GM04503 (cell line): ENCODE measurements around the gene CDH12.
"Not testable (repeated sequence)": the region's sequence is repeated elsewhere in the genome, so short reads cannot be mapped to it uniquely, and the experiment has no call there.

Experiments
- DNase-seq: peaks from one replicate; pipeline ENCODE4 v3.0.0-alpha.2; 2012; ENCODE audit warnings: low read depth

Gene CDH12

GRCh38 chr5:22277006-22277405 is 576.1 kb downstream of the CDH12 start:
- DNase-seq, result no peak

GRCh38 chr5:22265855-22266254 is 587.3 kb downstream of the CDH12 start:
- DNase-seq, result not testable (repeated sequence)

- DNase-seq, result no peak
Observed at GRCh38 chr5:22258139-22258538, 595.0 kb downstream of the CDH12 start.

GRCh38 chr5:22250528-22250927 is 602.6 kb downstream of the CDH12 start:
- no peak for DNase-seq

GRCh38 chr5:22249209-22249729 is 603.9 kb downstream of the CDH12 start:
- no peak for DNase-seq

- DNase-seq, result no peak
Observed at GRCh38 chr5:22245770-22246169, 607.4 kb downstream of the CDH12 start.

- DNase-seq, result no peak
Observed at GRCh38 chr5:22242532-22242931, 610.6 kb downstream of the CDH12 start.

GRCh38 chr5:22238047-22238446 is 615.1 kb downstream of the CDH12 start:
- no peak for DNase-seq

- DNase-seq, result no peak
Observed at GRCh38 chr5:22226423-22226822, 626.7 kb downstream of the CDH12 start.

- no peak for DNase-seq
Observed at GRCh38 chr5:22223079-22223478, 630.1 kb downstream of the CDH12 start.

- not testable (repeated sequence) for DNase-seq
Observed at GRCh38 chr5:22213703-22214495, 639.2 kb downstream of the CDH12 start.

GRCh38 chr5:22212254-22212991 is 640.7 kb downstream of the CDH12 start:
- not testable (repeated sequence) for DNase-seq

- not testable (repeated sequence) for DNase-seq
Observed at GRCh38 chr5:22208463-22208862, 644.7 kb downstream of the CDH12 start.

- not testable (repeated sequence) for DNase-seq
Observed at GRCh38 chr5:22188651-22189050, 664.5 kb downstream of the CDH12 start.

GRCh38 chr5:22187632-22188228 is 665.4 kb downstream of the CDH12 start:
- not testable (repeated sequence) for DNase-seq

- not testable (repeated sequence) for DNase-seq
Observed at GRCh38 chr5:22169226-22169625, 683.9 kb downstream of the CDH12 start.

- DNase-seq, result not testable (repeated sequence)
Observed at GRCh38 chr5:22168704-22169103, 684.4 kb downstream of the CDH12 start.

- not testable (repeated sequence) for DNase-seq
Observed at GRCh38 chr5:22165931-22166330, 687.2 kb downstream of the CDH12 start.

GRCh38 chr5:22164910-22165748 is 688.0 kb downstream of the CDH12 start:
- DNase-seq, result not testable (repeated sequence)

- not testable (repeated sequence) for DNase-seq
Observed at GRCh38 chr5:22156953-22157352, 696.2 kb downstream of the CDH12 start.

- DNase-seq, result not testable (repeated sequence)
Observed at GRCh38 chr5:22154779-22155178, 698.4 kb downstream of the CDH12 start.

GRCh38 chr5:22151801-22152200 is 701.3 kb downstream of the CDH12 start:
- DNase-seq, result not testable (repeated sequence)
